Endothelial cell of umbilical vein (primary cell): ENCODE results near the gene RABEP2. TPM values are rescaled to one million over a fixed set of nuclear protein-coding genes. Genes with fewer than 3 reads are reported as not detected.

ENCODE experiments used
- BruUV-seq: library from RNA; stranded (reverse); fragments of 400-500 nt; replicated peaks from 2 replicates; lab custom pipeline; 2021; lab: Mats Ljungman, UMichigan
- CTCF ChIA-PET: fragments of 300-600, 350-600 bp; sonication (Branson Sonifier 250); formaldehyde crosslinking; loops from one replicate; lab custom pipeline; 2021; ENCODE audit warnings: antibody characterized with exemption, inconsistent platforms; lab: Charles Lee
- POLR2A ChIA-PET: fragments of 300-600, 350-600 bp; sonication (Branson Sonifier 250); formaldehyde crosslinking; loops from one replicate; lab custom pipeline; 2021; ENCODE audit warnings: antibody characterized with exemption, inconsistent platforms; lab: Charles Lee
- DNase-seq: peaks from one replicate; pipeline ENCODE4 v3.0.0-alpha.2; 2011; ENCODE audit warnings: low read depth, low spot score
- FAIRE-seq: peaks from 2 replicates; lab custom pipeline; 2011; peaks lifted over from hg19 to GRCh38; lab: Jason Lieb, UNC
- H2AFZ ChIP-seq: 2 replicates; pipeline ENCODE4 v1.6.0; 2012; ENCODE audit warnings: low read depth, low read length, control low read depth, inconsistent platforms
- H3K27ac ChIP-seq: 2 replicates; pipeline ENCODE4 v1.5.1; 2011; ENCODE audit warnings: low read depth, mild to moderate bottlenecking, control low read depth, low read length, moderate library complexity; ENCODE audit not compliant: insufficient read depth
- H3K27me3 ChIP-seq, 2 experiments: 2 replicates each; pipeline versions ENCODE4 v1.6.0 to v1.6.1; 2011; ENCODE audit warnings: low read length in 2 of 2, mixed read lengths in 1 of 2; ENCODE audit not compliant: control insufficient read depth in 2 of 2, insufficient read depth in 2 of 2
- H3K36me3 ChIP-seq, 2 experiments: 2 replicates in 1 of 2; 3 replicates in 1 of 2; pipeline ENCODE4 v1.5.1; 2011; ENCODE audit warnings: low read length in 2 of 2, mild to moderate bottlenecking in 1 of 2, moderate library complexity in 1 of 2; ENCODE audit not compliant: control insufficient read depth in 2 of 2, insufficient read depth in 2 of 2; ENCODE audit errors: extremely low read depth in 1 of 2
- H3K4me1 ChIP-seq: 3 replicates; pipeline ENCODE4 v1.5.1; 2011; ENCODE audit warnings: mild to moderate bottlenecking, low read length; ENCODE audit not compliant: control insufficient read depth, insufficient read depth; ENCODE audit errors: extremely low read depth
- H3K4me2 ChIP-seq: 2 replicates; pipeline ENCODE4 v1.6.1; 2011; ENCODE audit warnings: low read length, control low read depth, mixed read lengths; ENCODE audit not compliant: insufficient read depth
- H3K4me3 ChIP-seq, 3 experiments: fragments of 200-600 bp in 1 of 3; sonication (generic), shearing (Covaris generic) in 1 of 3; replicated peaks in 1 of 3; 2 replicates each; pipeline ENCODE4 v1.5.1; 2011 to 2016; ENCODE audit warnings: control low read depth in 3 of 3, low read length in 3 of 3, mild to moderate bottlenecking in 2 of 3, inconsistent platforms in 1 of 3, low read depth in 1 of 3, moderate library complexity in 1 of 3; ENCODE audit not compliant: insufficient read depth in 1 of 3
- H3K79me2 ChIP-seq: 2 replicates; pipeline ENCODE4 v1.6.0; 2012; ENCODE audit warnings: low read length, inconsistent platforms; ENCODE audit not compliant: control insufficient read depth, insufficient read depth
- H3K9ac ChIP-seq: replicated peaks from 2 replicates; pipeline ENCODE3; 2011; ENCODE audit warnings: low read length, control low read depth; ENCODE audit not compliant: insufficient read depth; ENCODE audit errors: extremely low read depth
- H3K9me1 ChIP-seq: replicated peaks from 3 replicates; pipeline ENCODE4 v1.6.0; 2011; ENCODE audit warnings: mild to moderate bottlenecking, low read length; ENCODE audit not compliant: control insufficient read depth, insufficient read depth; ENCODE audit errors: extremely low read depth
- H3K9me3 ChIP-seq: replicated peaks from 2 replicates; pipeline ENCODE4 v1.5.1; 2012; ENCODE audit warnings: low read length, inconsistent platforms; ENCODE audit not compliant: control insufficient read depth, insufficient read depth
- H4K20me1 ChIP-seq: replicated peaks from 2 replicates; pipeline ENCODE3; 2011; ENCODE audit warnings: mild to moderate bottlenecking, low read length; ENCODE audit not compliant: control insufficient read depth, insufficient read depth; ENCODE audit errors: extremely low read depth
- CTCF ChIP-seq, 2 donors: IDR thresholded peaks; 1 replicate in 1 of 2; 2 replicates in 1 of 2; pipeline ENCODE4 v1.5.1; 2011; ENCODE audit warnings: low read length in 2 of 2, mild to moderate bottlenecking in 2 of 2, moderate library complexity in 2 of 2, control low read depth in 1 of 2, inconsistent platforms in 1 of 2, low read depth in 1 of 2; ENCODE audit not compliant: insufficient read depth in 1 of 2; ENCODE audit errors: extremely low read depth in 1 of 2
- EZH2 ChIP-seq: IDR thresholded peaks from 2 replicates; pipeline ENCODE4 v1.6.1; 2012; ENCODE audit warnings: borderline replicate concordance, low read depth, mild to moderate bottlenecking, moderate library complexity, low read length, inconsistent platforms; ENCODE audit not compliant: severe bottlenecking
- FOS ChIP-seq: IDR thresholded peaks from 2 replicates; pipeline ENCODE4 v1.6.1; 2011; ENCODE audit warnings: mild to moderate bottlenecking, low read length, moderate library complexity, borderline replicate concordance; ENCODE audit not compliant: insufficient read depth
- GATA2 ChIP-seq: IDR thresholded peaks from 2 replicates; pipeline ENCODE4 v1.7.0; 2011; ENCODE audit warnings: low read depth, mild to moderate bottlenecking, moderate library complexity, mixed read lengths, low read length; ENCODE audit not compliant: insufficient read length, insufficient read depth
- JUN ChIP-seq: IDR thresholded peaks from 2 replicates; pipeline ENCODE4 v1.6.1; 2011; ENCODE audit warnings: borderline replicate concordance, low read depth; ENCODE audit not compliant: insufficient read length, insufficient read depth
- MAX ChIP-seq: IDR thresholded peaks from 2 replicates; pipeline ENCODE4 v1.6.1; 2011; ENCODE audit not compliant: insufficient read depth, insufficient read length
- MYC ChIP-seq: IDR thresholded peaks from one replicate; pipeline ENCODE4 v1.6.1; 2011; ENCODE audit warnings: mild to moderate bottlenecking, low read depth, low read length
- POLR2A ChIP-seq: IDR thresholded peaks from 2 replicates; pipeline ENCODE4 v1.6.1; 2012; ENCODE audit warnings: low read depth, mild to moderate bottlenecking, control low read depth, low read length
- POLR2AphosphoS5 ChIP-seq: IDR thresholded peaks from 2 replicates; pipeline ENCODE4 v1.6.1; 2012; ENCODE audit warnings: low read depth, mild to moderate bottlenecking, control low read depth, low read length, moderate library complexity; ENCODE audit not compliant: insufficient read depth
- dilution Hi-C: fragments of 300-500 bp; cut with MboI; formaldehyde crosslinking; loops from one replicate; pipeline ENCODE4 v1.15.0; 2019; ENCODE audit warnings: low sequenced_read_pairs; ENCODE audit not compliant: extremely low pct_ligation_motif_present
- intact Hi-C: fragments of 100-400 bp; cut with micrococcal nuclease; formaldehyde crosslinking; loops from one replicate; pipeline ENCODE4 v1.10.0; 2022
- polyA plus RNA-seq, 4 experiments: library from polyadenylated mRNA; depleted of rRNA in 3 of 4; stranded (reverse) in 3 of 4; unstranded in 1 of 4; fragments of >200 nt; gene quantifications; 2 replicates each; pipeline versions ENCODE4 v1.2.1 to v1.2.3, GENCODE V29; 2011 to 2012; ENCODE audit warnings: missing spikeins in 1 of 4
- total RNA-seq: library from RNA; stranded (reverse); gene quantifications from 2 replicates; pipeline ENCODE4 v1.2.3, GENCODE V29; 2021

Gene RABEP2
- total and polyA plus RNA-seq, 2 donors (not counting 3 experiments of a cell fraction or from before 2014, with no cell fraction given) = 25.9 to 37.4 TPM

- Histone ChIP-seq H3K4me1 (no peaks in the 10 kb centered on the region), H3K9me1 (no peaks in the 10 kb centered on the region), H2AFZ (no peak overlapping the region), H3K27ac (no peak overlapping the region), H3K4me2 (no peak overlapping the region), H3K4me3 (no peak overlapping the region), H3K9ac (no peak overlapping the region), H3K27me3 (no peaks in the 10 kb centered on the region), H3K9me3 (no peaks in the 10 kb centered on the region), H3K79me2 (no peaks in the 10 kb centered on the region), H4K20me1 (no peaks in the 10 kb centered on the region), H3K36me3 (no peaks in the 10 kb centered on the region)
- DNase-seq (no peak), FAIRE-seq (no peak)
- dilution Hi-C loops (no loop called here), intact Hi-C loops (no loop called here)
- POLR2A ChIA-PET = no interaction called here
- BruUV-seq = no TSS peak
- CTCF ChIA-PET = no interaction called here
- TF ChIP-seq CTCF (IDR thresholded peaks at IDR 0.05; ENCODE audit: extremely low read depth in 1 of 2, insufficient read depth in 1 of 2, low read depth in 1 of 2, low read length in 2 of 2) = no peak
- no peak for TF ChIP-seq GATA2
- TF ChIP-seq EZH2 = no peak
- TF ChIP-seq POLR2A = no peak
- TF ChIP-seq MAX = no peak
- no peak for TF ChIP-seq POLR2AphosphoS5
- no peak for TF ChIP-seq MYC
- TF ChIP-seq FOS = no peak
- no peak for TF ChIP-seq JUN
Measured at GRCh38 chr16:28897826-28898225, 27.2 kb downstream of the RABEP2 start.
